ENCODE data around the gene HIVEP2. TPM values are rescaled to one million over a fixed set of nuclear protein-coding genes. Genes with fewer than 3 reads are reported as not detected.
A peak's percentile ranks its signal among the peaks of the same experiment; 100 is the strongest.

Gene HIVEP2
- total RNA-seq, 3 donors from 2014 or later: 34.9 to 40.9 (median 36.3) TPM

- Mint-ChIP-seq H3K27me3 (ENCODE audit: low read depth) (no peaks in the 10 kb centered on the region), H3K4me3 (no peak overlapping the region), H3K4me1 (ENCODE audit: low read depth) (peaks cover 9% of the 10 kb centered on the region), H3K36me3 (ENCODE audit: insufficient read depth) (no peaks in the 10 kb centered on the region), H3K9me3 (no peaks in the 10 kb centered on the region)
- ATAC-seq (no peak), DNase-seq (no peak)
Observed at GRCh38 chr6:142712231-142712630, 232.7 kb downstream of the HIVEP2 start.

DNA sequence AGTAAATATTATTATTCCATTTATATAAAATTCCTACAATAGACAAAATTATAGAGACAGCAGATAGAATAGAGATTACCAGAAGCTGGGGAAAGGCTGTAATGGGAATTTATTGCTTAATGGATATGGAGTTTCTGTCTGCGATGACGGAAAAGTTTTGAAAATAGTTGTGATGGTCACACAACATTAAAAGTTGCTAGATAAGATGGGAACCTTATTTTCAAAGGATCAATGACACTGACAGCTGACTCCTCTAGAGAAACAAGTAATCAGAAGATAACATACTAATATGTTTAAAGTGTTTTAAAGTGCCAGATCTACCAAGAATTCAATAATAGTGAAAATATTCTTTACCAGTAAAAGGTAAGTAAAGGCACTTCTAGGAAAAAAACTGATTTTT lies 236.3 kb downstream of the HIVEP2 start:
- no peak for ATAC-seq
- Mint-ChIP-seq H3K27me3 (ENCODE audit: low read depth) (no peaks in the 10 kb centered on the region), H3K4me3 (no peak overlapping the region), H3K4me1 (ENCODE audit: low read depth) (peaks cover 19% of the 10 kb centered on the region), H3K9me3 (no peaks in the 10 kb centered on the region), H3K36me3 (ENCODE audit: insufficient read depth) (no peaks in the 10 kb centered on the region)
- DNase-seq: no peak

- DNase-seq (no peak), ATAC-seq (no peak)
- Mint-ChIP-seq H3K4me3 (no peak overlapping the region), H3K27me3 (ENCODE audit: low read depth) (no peaks in the 10 kb centered on the region), H3K9me3 (no peaks in the 10 kb centered on the region), H3K36me3 (ENCODE audit: insufficient read depth) (no peaks in the 10 kb centered on the region), H3K4me1 (ENCODE audit: low read depth) (peaks cover 19% of the 10 kb centered on the region)
Observed at GRCh38 chr6:142707255-142707654, 237.7 kb downstream of the HIVEP2 start.

- no peak for ATAC-seq
- DNase-seq: no peak
- Mint-ChIP-seq H3K9me3 (no peaks in the 10 kb centered on the region), H3K27me3 (ENCODE audit: low read depth) (no peaks in the 10 kb centered on the region), H3K36me3 (ENCODE audit: insufficient read depth) (no peaks in the 10 kb centered on the region), H3K4me1 (ENCODE audit: low read depth) (peaks cover 19% of the 10 kb centered on the region), H3K4me3 (no peak overlapping the region)
Observed at GRCh38 chr6:142706210-142706609, 238.8 kb downstream of the HIVEP2 start.

GRCh38 chr6:142705054-142705453 lies 239.9 kb downstream of the HIVEP2 start:
- no peaks in the 10 kb centered on the region for H3K9me3 Mint-ChIP-seq
- no peak overlapping the region for H3K4me3 Mint-ChIP-seq
- no peaks in the 10 kb centered on the region for H3K36me3 Mint-ChIP-seq (ENCODE audit: insufficient read depth)
- ATAC-seq (no peak), DNase-seq (no peak)
- H3K27me3 Mint-ChIP-seq (ENCODE audit: low read depth): no peaks in the 10 kb centered on the region
- H3K4me1 Mint-ChIP-seq (ENCODE audit: low read depth): peaks cover 19% of the 10 kb centered on the region

DNA sequence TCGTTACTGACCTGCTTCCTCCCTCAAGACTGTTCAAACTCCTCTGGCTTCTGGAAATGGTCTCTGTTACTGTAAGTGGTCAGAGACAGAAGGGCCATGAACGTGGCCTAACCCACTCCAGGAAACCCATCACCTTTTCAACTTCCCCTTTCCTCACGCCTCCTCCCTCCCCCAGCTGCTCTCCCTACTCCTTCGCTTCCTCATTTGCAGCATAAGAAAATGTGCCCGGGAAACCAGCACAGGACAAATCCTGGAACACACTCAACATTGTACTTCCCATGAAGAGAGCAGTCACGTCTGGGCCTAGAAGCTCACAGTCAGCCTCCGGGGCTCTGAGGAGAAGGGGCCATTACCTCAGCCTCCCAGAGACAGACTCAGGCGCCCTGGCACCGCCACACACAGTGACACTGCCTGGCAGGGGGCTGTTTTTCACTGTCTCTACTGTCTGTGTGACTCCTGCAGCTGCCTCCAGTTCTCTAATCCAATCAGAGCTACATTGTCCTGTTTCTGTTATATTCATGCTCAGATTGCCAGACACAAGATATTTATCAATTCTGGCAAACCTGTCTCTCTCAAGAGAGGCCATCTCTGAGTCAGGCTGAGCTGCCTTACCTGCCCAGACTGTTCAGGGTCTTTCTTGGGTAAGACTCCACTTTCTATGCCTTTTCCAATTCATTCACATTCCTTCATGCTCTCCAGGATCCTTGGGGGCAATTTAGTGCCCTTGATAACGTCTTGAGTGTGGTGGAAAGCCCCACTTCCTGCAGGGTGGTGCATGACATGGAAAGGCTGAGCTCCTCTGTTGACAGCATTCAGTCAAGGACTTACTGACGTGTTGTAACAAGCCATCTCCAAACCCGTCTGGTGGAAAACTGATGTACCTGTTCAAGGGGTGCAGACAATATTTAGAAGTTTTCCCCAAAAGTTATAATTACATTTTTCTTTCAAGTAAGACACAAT lies 242.2 kb downstream of the HIVEP2 start:
- H3K36me3 Mint-ChIP-seq (ENCODE audit: insufficient read depth): no peaks in the 10 kb centered on the region
- no peak overlapping the region for H3K4me3 Mint-ChIP-seq
- H3K27me3 Mint-ChIP-seq (ENCODE audit: low read depth): no peaks in the 10 kb centered on the region
- H3K4me1 Mint-ChIP-seq (ENCODE audit: low read depth): peaks cover 19% of the 10 kb centered on the region
- H3K9me3 Mint-ChIP-seq: no peaks in the 10 kb centered on the region
- peak in 1 of 2 donors; percentile 10 for ATAC-seq
- no peak for DNase-seq

Other genes with a start within 250 kb of the HIVEP2 start
- 1 to 10 TPM; 3.9 to 7.6 (median 5.5) TPM for gene AIG1, start 115.7 kb upstream of the HIVEP2 start, total RNA-seq